Lower leg skin (tissue), 3 donors: ENCODE results near the gene MRO.

Experiments
- CTCF ChIP-seq, 3 donors: fragments of 450-650 bp; IDR thresholded peaks; one replicate each; pipeline ENCODE4 v1.5.1; 2016; ENCODE audit warnings: antibody characterized with exemption in 3 of 3, mild to moderate bottlenecking in 3 of 3, moderate library complexity in 2 of 3
- POLR2A ChIP-seq, 2 donors: fragments of 450-650 bp; IDR thresholded peaks; one replicate each; pipeline ENCODE4 v1.6.1; 2016 to 2017; ENCODE audit warnings: antibody characterized with exemption in 2 of 2, mild to moderate bottlenecking in 1 of 2, moderate library complexity in 1 of 2

GRCh38 chr18:50754297-50754696 lies 65.5 kb downstream of the MRO start:
- TF ChIP-seq CTCF (IDR thresholded peaks at IDR 0.05) (no peak), POLR2A (IDR thresholded peaks at IDR 0.05) (no peak)
